Esophagus squamous epithelium (tissue), 5 donors: ENCODE data around the gene WWOX. TPM values are rescaled to one million over a fixed set of nuclear protein-coding genes. Genes with fewer than 3 reads are reported as not detected.

Experiments used
- DNase-seq: peaks from one replicate; lab custom pipeline; 2025; lab: John Stamatoyannopoulos, UW
- H3K27ac ChIP-seq, 4 donors: fragments of 200-600 bp; sonication (generic); one replicate each; pipeline ENCODE4 v1.5.1; 2016 to 2019; ENCODE audit warnings: mild to moderate bottlenecking in 1 of 4
- H3K27me3 ChIP-seq, 4 donors: fragments of 200-600 bp; sonication (generic); 1 replicate in 3 of 4; 2 replicates in 1 of 4; pipeline versions ENCODE4 v1.5.1 to v1.6.0; 2017 to 2021; ENCODE audit warnings: antibody characterized with exemption in 1 of 4
- H3K36me3 ChIP-seq, 3 donors: fragments of 200-600 bp; sonication (generic); one replicate each; pipeline ENCODE4 v1.5.1; 2016 to 2019
- H3K4me1 ChIP-seq, 3 donors: fragments of 200-600 bp; sonication (generic); one replicate each; pipeline ENCODE4 v1.5.1; 2017 to 2019
- H3K4me3 ChIP-seq, 4 donors: fragments of 200-600 bp; sonication (generic); 1 replicate in 3 of 4; 2 replicates in 1 of 4; pipeline ENCODE4 v1.5.1; 2016 to 2019; ENCODE audit warnings: mild to moderate bottlenecking in 2 of 4, moderate library complexity in 1 of 4
- H3K9me3 ChIP-seq, 3 donors: fragments of 200-600 bp; sonication (generic); one replicate each; pipeline ENCODE4 v1.5.1; 2016 to 2019
- CTCF ChIP-seq, 6 experiments: fragments of 450-650 bp in 4 of 6; fragments of 200-600 bp in 2 of 6; sonication (generic) in 2 of 6; IDR thresholded peaks; one replicate each; pipeline ENCODE4 v1.5.1; 2016 to 2019; ENCODE audit warnings: antibody characterized with exemption in 6 of 6, mild to moderate bottlenecking in 4 of 6, moderate library complexity in 4 of 6
- POLR2A ChIP-seq, 4 donors: fragments of 450-650 bp; IDR thresholded peaks; one replicate each; pipeline ENCODE4 v1.6.1; 2017; ENCODE audit warnings: antibody characterized with exemption in 4 of 4, mild to moderate bottlenecking in 4 of 4, moderate library complexity in 3 of 4
- WGBS, 2 donors: methylation state at CpG; one replicate each; pipeline ENCODE4 v1.1.5; 2018; 5-methylcytosine and 5-hydroxymethylcytosine counted together
- intact Hi-C: fragments of 100-400 bp; cut with DNase I; formaldehyde crosslinking; loops from one replicate; pipeline ENCODE4 v1.15.0; 2022
- total RNA-seq, 4 donors: library from RNA; depleted of rRNA; stranded (reverse); fragments of >200 nt; gene quantifications; one replicate each; pipeline ENCODE4 v1.1.0, GENCODE V29; 2016
- donor health status: DM: yes; HTN: yes; CAD: no.

Gene WWOX
- total RNA-seq, 4 donors from 2014 or later, result 20.9 to 31.1 (median 27.5) TPM

GRCh38 chr16:78081341-78081740, 18.1 kb upstream of the WWOX start:
- TF ChIP-seq CTCF (IDR thresholded peaks at IDR 0.05) (no peak), POLR2A (IDR thresholded peaks at IDR 0.05) (no peak)

GRCh38 chr16:78091419-78091818, 8.0 kb upstream of the WWOX start:
- H3K4me1 ChIP-seq, result no peaks in the 10 kb centered on the region
- no peak overlapping the region for H3K4me3 ChIP-seq
- intact Hi-C loops, result no loop called here
- DNase-seq, result no peak
- 54 to 93% methylated on average over 1 of the region's 1 CpG for WGBS, 2 donors
- peaks cover 0 to 27% (median 0%) of the 10 kb centered on the region in 4 donors for H3K27me3 ChIP-seq
- H3K27ac ChIP-seq, result no peak overlapping the region
- no peaks in the 10 kb centered on the region for H3K9me3 ChIP-seq
- no peaks in the 10 kb centered on the region for H3K36me3 ChIP-seq
- TF ChIP-seq CTCF (IDR thresholded peaks at IDR 0.05) (no peak), POLR2A (IDR thresholded peaks at IDR 0.05) (no peak)

More at GRCh38 chr16:78081341-78081740, 18.1 kb upstream of the WWOX start:
- DNase-seq, result no peak
- Histone ChIP-seq H3K27ac (no peak overlapping the region), H3K4me3 (no peak overlapping the region), H3K27me3 (peaks cover 0 to 6% (median 0%) of the 10 kb centered on the region in 4 donors), H3K4me1 (no peaks in the 10 kb centered on the region), H3K36me3 (no peaks in the 10 kb centered on the region), H3K9me3 (no peaks in the 10 kb centered on the region)
- WGBS, 2 donors, result 81 to 85% methylated on average over 3 to 4 of the region's 4 CpGs
- intact Hi-C loops, result no loop called here

- TF ChIP-seq POLR2A (IDR thresholded peaks at IDR 0.05) (no peak), CTCF (IDR thresholded peaks at IDR 0.05) (no peak)
- intact Hi-C loops, result no loop called here
- 69 to 73% methylated on average over 7 of the region's 7 CpGs for WGBS, 2 donors
- H3K36me3 ChIP-seq, result no peaks in the 10 kb centered on the region
- DNase-seq, result no peak
- H3K9me3 ChIP-seq, result no peaks in the 10 kb centered on the region
- no peak overlapping the region for H3K4me3 ChIP-seq
- H3K4me1 ChIP-seq, result peaks cover 0 to 8% (median 0%) of the 10 kb centered on the region in 3 donors
- no peak overlapping the region for H3K27ac ChIP-seq
- peaks cover 0 to 27% (median 0%) of the 10 kb centered on the region in 4 donors for H3K27me3 ChIP-seq
Observed at GRCh38 chr16:78092758-78093157, 6.7 kb upstream of the WWOX start.

- Histone ChIP-seq H3K9me3 (no peaks in the 10 kb centered on the region), H3K27ac (no peak overlapping the region), H3K4me3 (no peak overlapping the region), H3K27me3 (peaks cover 0 to 27% (median 0%) of the 10 kb centered on the region in 4 donors), H3K4me1 (peaks cover 3 to 21% (median 5%) of the 10 kb centered on the region in 3 donors), H3K36me3 (no peaks in the 10 kb centered on the region)
- intact Hi-C loops, result no loop called here
- no peak for DNase-seq
- no peak for TF ChIP-seq POLR2A (IDR thresholded peaks at IDR 0.05)
- TF ChIP-seq CTCF (IDR thresholded peaks at IDR 0.05), result no peak
- 65 to 74% methylated on average over 3 of the region's 3 CpGs for WGBS, 2 donors
Observed at GRCh38 chr16:78094166-78094565, 5.3 kb upstream of the WWOX start.

- intact Hi-C loops, result no loop called here
- H3K9me3 ChIP-seq, result no peaks in the 10 kb centered on the region
- H3K36me3 ChIP-seq, result no peaks in the 10 kb centered on the region
- WGBS, 2 donors, result 92 to 94% methylated on average over 3 of the region's 3 CpGs
- peaks cover 3 to 22% (median 5%) of the 10 kb centered on the region in 3 donors for H3K4me1 ChIP-seq
- no peak overlapping the region for H3K27ac ChIP-seq
- peaks cover 0 to 27% (median 0%) of the 10 kb centered on the region in 4 donors for H3K27me3 ChIP-seq
- no peak overlapping the region for H3K4me3 ChIP-seq
- TF ChIP-seq CTCF (IDR thresholded peaks at IDR 0.05) (no peak), POLR2A (IDR thresholded peaks at IDR 0.05) (no peak)
- no peak for DNase-seq
Observed at GRCh38 chr16:78094998-78095397, 4.5 kb upstream of the WWOX start.
